ENCODE measurements around the gene MAN1C1.

The MAN1C1 gene

GRCh38 chr1:25817840-25818501, 201.4 kb downstream of the MAN1C1 start:
- POLR2A ChIA-PET (ENCODE audit: low non-redundant PET), result no interaction called here
- CTCF ChIA-PET, result interaction anchor here (0.6 to 1.3 kb wide), 4 partner anchors 8 to 317 kb away, joined by 3 to 4 read pairs (median 4); no protein-coding TSS in a partner anchor
- peak overlapping the region; percentile 47 for H3K27ac ChIP-seq
- TF ChIP-seq CTCF (conservative IDR thresholded peaks at IDR 0.05; ENCODE audit: low read depth), result no peak
- DNase-seq (ENCODE audit: low spot score), result no peak

- H3K27ac ChIP-seq, result peak overlapping the region; percentile 92
- ChIA-PET POLR2A (ENCODE audit: low non-redundant PET) (no interaction called here), CTCF (interaction anchor here (0.6 to 1.3 kb wide), 3 partner anchors 9 to 317 kb away, joined by 3 to 4 read pairs (median 4); no protein-coding TSS in a partner anchor)
- TF ChIP-seq CTCF (conservative IDR thresholded peaks at IDR 0.05; ENCODE audit: low read depth), result no peak
- no peak for DNase-seq (ENCODE audit: low spot score)
Measured at GRCh38 chr1:25818569-25818968, 202.0 kb downstream of the MAN1C1 start.

- DNase-seq (ENCODE audit: low spot score), result peak; percentile 92
- no peak for TF ChIP-seq CTCF (conservative IDR thresholded peaks at IDR 0.05; ENCODE audit: low read depth)
- H3K27ac ChIP-seq, result peak within 1 kb of the TSS; percentile 92
- POLR2A ChIA-PET (ENCODE audit: low non-redundant PET), result interaction anchor here (0.7 to 1.0 kb wide), 3 partner anchors 10 to 281 kb away, joined by 3 to 10 read pairs (median 4); no protein-coding TSS in a partner anchor
- CTCF ChIA-PET, result interaction anchor here (0.6 kb wide), 2 partner anchors 51 to 315 kb away, joined by 3 read pairs; no protein-coding TSS in a partner anchor
Measured at GRCh38 chr1:25819491-25820246, 203.1 kb downstream of the MAN1C1 start, which contains the start of gene MTFR1L. MTFR1L (plus strand) TSS chr1:25819954; CDS start chr1:25823105, 3,151 bp downstream.

GRCh38 chr1:25820247-25821111, 203.9 kb downstream of the MAN1C1 start:
- H3K27ac ChIP-seq, result peak overlapping the region; percentile 92
- ChIA-PET POLR2A (ENCODE audit: low non-redundant PET) (interaction anchor here (0.7 to 1.0 kb wide), 2 partner anchors 10 to 11 kb away, joined by 3 to 4 read pairs; no protein-coding TSS in a partner anchor), CTCF (interaction anchor here (0.6 kb wide), 3 partner anchors 50 to 316 kb away, joined by 3 read pairs; no protein-coding TSS in a partner anchor)
- DNase-seq (ENCODE audit: low spot score), result peak; percentile 76
- no peak for TF ChIP-seq CTCF (conservative IDR thresholded peaks at IDR 0.05; ENCODE audit: low read depth)

GRCh38 chr1:25821112-25821476, 204.5 kb downstream of the MAN1C1 start:
- H3K27ac ChIP-seq, result peak overlapping the region; percentile 92
- no peak for TF ChIP-seq CTCF (conservative IDR thresholded peaks at IDR 0.05; ENCODE audit: low read depth)
- CTCF ChIA-PET, result no interaction called here
- no peak for DNase-seq (ENCODE audit: low spot score)
- POLR2A ChIA-PET (ENCODE audit: low non-redundant PET), result no interaction called here

Data from RWPE1 (cell line).